H1 (cell line): ENCODE results near the gene PDIA6.

Experiments
- CEBPB ChIP-seq: IDR thresholded peaks from 2 replicates; pipeline ENCODE4 v1.6.1; 2012; ENCODE audit warnings: low read depth, low read length
- EZH2 ChIP-seq: fragments of 200-600 bp; sonication (generic); IDR thresholded peaks from 2 replicates; pipeline ENCODE4 v1.7.1; 2012; ENCODE audit warnings: low read depth, mild to moderate bottlenecking, moderate library complexity, low read length, inconsistent platforms; ENCODE audit not compliant: severe bottlenecking
- KDM4A ChIP-seq: IDR thresholded peaks from one replicate; pipeline ENCODE4 v1.7.1; 2012; ENCODE audit warnings: low read depth, mild to moderate bottlenecking, moderate library complexity, low read length, inconsistent platforms; ENCODE audit not compliant: severe bottlenecking
- POLR2A ChIP-seq, 2 experiments: IDR thresholded peaks; 1 replicate in 1 of 2; 2 replicates in 1 of 2; pipeline ENCODE4 v1.6.1; 2011; ENCODE audit warnings: low read depth in 2 of 2, low read length in 2 of 2, mild to moderate bottlenecking in 2 of 2; ENCODE audit errors: control extremely low read depth in 1 of 2
- SP4 ChIP-seq: IDR thresholded peaks from 2 replicates; pipeline ENCODE4 v1.6.1; 2012; ENCODE audit warnings: low read length, inconsistent platforms
- SRF ChIP-seq: IDR thresholded peaks from 2 replicates; pipeline ENCODE4 v1.6.1; 2011; ENCODE audit warnings: mild to moderate bottlenecking, low read depth, low read length, moderate library complexity
- TAF1 ChIP-seq: IDR thresholded peaks from 2 replicates; pipeline ENCODE4 v1.6.1; 2011; ENCODE audit warnings: mild to moderate bottlenecking, low read depth, low read length
- TEAD4 ChIP-seq: IDR thresholded peaks from 2 replicates; pipeline ENCODE4 v1.6.1; 2012; ENCODE audit warnings: low read depth, low read length, inconsistent platforms, mixed read lengths
- YY1 ChIP-seq: IDR thresholded peaks from 2 replicates; pipeline ENCODE4 v1.6.1; 2011; ENCODE audit warnings: low read depth, mild to moderate bottlenecking, low read length
- ZNF274 ChIP-seq: IDR thresholded peaks from 2 replicates; pipeline ENCODE4 v1.7.0; 2012; ENCODE audit warnings: low read length, borderline replicate concordance; ENCODE audit errors: extremely low read depth
- TF ChIP-seq, protein P1 (sequence below), 3 experiments: IDR thresholded peaks; 1 replicate in 2 of 3; 2 replicates in 1 of 3; pipeline versions ENCODE4 v1.5.1 to v1.6.1; 2011; ENCODE audit warnings: low read length in 3 of 3, mild to moderate bottlenecking in 3 of 3, inconsistent platforms in 2 of 3, low read depth in 1 of 3, moderate library complexity in 1 of 3; ENCODE audit not compliant: insufficient read depth in 1 of 3; ENCODE audit errors: control extremely low read depth in 1 of 3

DNA sequence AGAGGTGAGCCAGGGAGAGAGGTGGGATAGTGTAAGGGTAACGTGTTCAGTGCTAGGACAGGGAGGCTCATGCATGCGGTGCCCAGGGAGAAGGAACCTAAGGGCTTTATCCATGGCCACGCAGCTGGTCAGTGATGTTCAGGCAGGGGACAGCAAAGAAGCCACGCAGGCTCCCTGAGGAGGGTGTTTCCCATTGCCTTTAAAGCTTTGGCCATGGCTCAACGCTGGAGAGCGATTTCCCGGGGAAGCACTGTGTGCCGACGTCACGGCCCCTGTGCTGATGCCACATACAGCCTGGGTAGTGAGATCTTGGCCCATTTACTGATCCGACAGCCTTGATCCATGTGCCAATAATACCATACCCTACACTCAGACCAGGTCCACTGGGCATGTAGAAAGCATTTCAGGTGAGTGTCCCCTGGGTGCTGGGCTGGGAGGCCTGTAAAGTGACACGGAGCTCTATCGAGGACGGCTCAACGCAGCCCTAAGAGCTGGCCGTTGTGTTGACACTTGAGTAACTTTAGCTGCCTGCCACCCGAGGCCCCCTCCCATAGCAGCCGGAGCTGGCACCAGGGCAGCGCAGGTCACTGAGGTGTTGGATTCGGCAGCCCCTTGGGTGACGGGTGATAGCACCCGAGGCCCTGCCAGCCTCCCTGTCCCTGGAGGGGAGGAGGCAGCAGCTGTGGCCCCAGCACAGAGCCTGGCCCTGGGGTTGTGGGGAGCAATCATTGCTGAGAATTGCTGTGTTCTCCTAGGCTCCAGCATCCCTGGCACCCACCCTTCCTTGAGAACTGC, 41.4 kb downstream of the PDIA6 start:
- no peak for TF ChIP-seq POLR2A (IDR thresholded peaks at IDR 0.05; ENCODE audit: control extremely low read depth in 1 of 2, low read depth in 2 of 2, low read length in 2 of 2)
- TF ChIP-seq, protein P1, sequence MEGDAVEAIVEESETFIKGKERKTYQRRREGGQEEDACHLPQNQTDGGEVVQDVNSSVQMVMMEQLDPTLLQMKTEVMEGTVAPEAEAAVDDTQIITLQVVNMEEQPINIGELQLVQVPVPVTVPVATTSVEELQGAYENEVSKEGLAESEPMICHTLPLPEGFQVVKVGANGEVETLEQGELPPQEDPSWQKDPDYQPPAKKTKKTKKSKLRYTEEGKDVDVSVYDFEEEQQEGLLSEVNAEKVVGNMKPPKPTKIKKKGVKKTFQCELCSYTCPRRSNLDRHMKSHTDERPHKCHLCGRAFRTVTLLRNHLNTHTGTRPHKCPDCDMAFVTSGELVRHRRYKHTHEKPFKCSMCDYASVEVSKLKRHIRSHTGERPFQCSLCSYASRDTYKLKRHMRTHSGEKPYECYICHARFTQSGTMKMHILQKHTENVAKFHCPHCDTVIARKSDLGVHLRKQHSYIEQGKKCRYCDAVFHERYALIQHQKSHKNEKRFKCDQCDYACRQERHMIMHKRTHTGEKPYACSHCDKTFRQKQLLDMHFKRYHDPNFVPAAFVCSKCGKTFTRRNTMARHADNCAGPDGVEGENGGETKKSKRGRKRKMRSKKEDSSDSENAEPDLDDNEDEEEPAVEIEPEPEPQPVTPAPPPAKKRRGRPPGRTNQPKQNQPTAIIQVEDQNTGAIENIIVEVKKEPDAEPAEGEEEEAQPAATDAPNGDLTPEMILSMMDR (IDR thresholded peaks at IDR 0.05; ENCODE audit: control extremely low read depth in 1 of 3, insufficient read depth in 1 of 3, low read depth in 1 of 3, low read length in 3 of 3): no peak
- TF ChIP-seq EZH2: no peak
- TF ChIP-seq SRF: no peak
- TF ChIP-seq ZNF274: no peak
- no peak for TF ChIP-seq KDM4A
- no peak for TF ChIP-seq CEBPB
- no peak for TF ChIP-seq SP4
- no peak for TF ChIP-seq TEAD4
- no peak for TF ChIP-seq TAF1
- no peak for TF ChIP-seq YY1
